Skeletal muscle tissue (tissue), 4 donors: Measurements from ENCODE around the gene ANKRD26. TPM values are rescaled to one million over a fixed set of nuclear protein-coding genes. Genes with fewer than 3 reads are reported as not detected.
A peak's percentile ranks its signal among the peaks of the same experiment; 100 is the strongest.

Source experiments
- H3K27ac ChIP-seq: one replicate; pipeline ENCODE4 v1.7.0; 2013; ENCODE audit warnings: mild to moderate bottlenecking, low read depth, low read length, inconsistent platforms
- H3K27me3 ChIP-seq, 3 donors: one replicate each; pipeline ENCODE4 v1.7.0; 2013; ENCODE audit warnings: low read length in 3 of 3; ENCODE audit not compliant: control insufficient read depth in 3 of 3, insufficient read depth in 3 of 3
- H3K36me3 ChIP-seq, 3 donors: one replicate each; pipeline ENCODE4 v1.7.0; 2013; ENCODE audit warnings: low read length in 3 of 3; ENCODE audit not compliant: control insufficient read depth in 3 of 3, insufficient read depth in 3 of 3
- H3K4me1 ChIP-seq, 3 donors: one replicate each; pipeline ENCODE4 v1.7.0; 2013; ENCODE audit warnings: low read length in 3 of 3, mild to moderate bottlenecking in 3 of 3; ENCODE audit not compliant: control insufficient read depth in 3 of 3, insufficient read depth in 3 of 3
- H3K4me3 ChIP-seq, 3 donors: one replicate each; pipeline ENCODE4 v1.7.0; 2013; ENCODE audit warnings: low read length in 3 of 3
- H3K9ac ChIP-seq, 3 donors: one replicate each; pipeline ENCODE4 v1.7.0; 2013; ENCODE audit warnings: low read length in 3 of 3, mild to moderate bottlenecking in 3 of 3, moderate library complexity in 2 of 3, low read depth in 1 of 3
- H3K9me3 ChIP-seq, 3 donors: one replicate each; pipeline ENCODE4 v1.7.0; 2013; ENCODE audit warnings: low read length in 3 of 3; ENCODE audit not compliant: control insufficient read depth in 3 of 3
- total RNA-seq: library from RNA; depleted of rRNA; stranded (reverse); fragments of >200 nt; gene quantifications from one replicate; pipeline ENCODE4 v1.2.3, GENCODE V29; 2014
- donor health status: Osteomylitis.

ANKRD26 gene
- total RNA-seq, result 13.6 TPM

DNA sequence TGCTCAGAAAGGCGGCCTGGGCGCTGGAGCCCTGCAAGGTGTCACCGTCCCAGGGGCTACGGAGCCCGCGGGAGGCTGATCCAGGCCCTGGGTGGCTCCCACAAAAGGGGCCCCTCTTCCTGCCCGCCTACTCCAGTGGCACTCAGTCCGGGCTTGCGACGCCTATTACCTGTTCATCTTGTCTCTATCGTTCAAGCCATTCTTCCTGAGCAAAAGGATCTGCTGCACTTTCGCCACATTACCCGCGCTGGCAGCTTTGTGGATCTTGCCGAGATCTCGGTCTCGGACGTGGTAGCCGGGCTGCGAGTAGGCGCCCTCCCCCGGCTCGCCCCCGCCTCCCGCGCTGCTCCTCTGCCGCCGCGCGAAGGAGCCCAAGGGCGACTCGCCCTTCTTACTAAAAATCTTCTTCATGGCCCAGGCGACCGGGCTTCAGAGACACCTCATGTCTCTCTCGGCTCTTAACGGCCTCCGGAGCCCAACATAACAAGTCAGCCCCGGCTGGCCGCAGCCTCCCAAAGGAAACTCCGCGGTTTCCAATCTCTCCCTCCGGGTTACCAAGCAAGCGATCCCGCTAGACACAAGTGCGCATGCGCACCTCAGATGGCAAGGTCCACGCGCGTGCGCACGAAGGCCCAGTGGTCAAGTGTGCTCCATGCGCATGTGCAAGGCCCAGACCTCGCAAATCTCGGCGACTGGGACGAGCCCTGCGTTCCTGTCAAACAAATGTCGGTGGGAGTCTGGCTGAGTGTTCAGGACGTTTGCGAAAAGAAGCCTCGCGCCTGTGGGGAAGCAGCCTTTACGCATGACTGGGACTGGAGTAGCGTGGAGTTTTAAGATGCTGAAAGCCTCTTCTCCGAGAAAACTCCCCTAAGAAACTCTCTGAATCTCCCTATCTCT lies at the start of gene ANKRD26:
Gene ANKRD26, minus strand, starts transcription at position 579 of the 897 bp plus-strand sequence. Its CDS starts 168 bp downstream, at position 411.
- peaks cover 0 to 4% (median 3%) of the 10 kb centered on the region in 3 donors for H3K36me3 ChIP-seq
- H3K4me3 ChIP-seq, result peak within 1 kb of the TSS; percentile 83 to 96 (median 88)
- H3K9me3 ChIP-seq, result no peaks in the 10 kb centered on the region
- peak within 1 kb of the TSS; percentile 89 for H3K27ac ChIP-seq
- H3K9ac ChIP-seq, result peak within 1 kb of the TSS; percentile 80 to 86 (median 86)
- H3K4me1 ChIP-seq, result peaks cover 9 to 21% (median 15%) of the 10 kb centered on the region in 3 donors
- no peaks in the 10 kb centered on the region for H3K27me3 ChIP-seq

DNA sequence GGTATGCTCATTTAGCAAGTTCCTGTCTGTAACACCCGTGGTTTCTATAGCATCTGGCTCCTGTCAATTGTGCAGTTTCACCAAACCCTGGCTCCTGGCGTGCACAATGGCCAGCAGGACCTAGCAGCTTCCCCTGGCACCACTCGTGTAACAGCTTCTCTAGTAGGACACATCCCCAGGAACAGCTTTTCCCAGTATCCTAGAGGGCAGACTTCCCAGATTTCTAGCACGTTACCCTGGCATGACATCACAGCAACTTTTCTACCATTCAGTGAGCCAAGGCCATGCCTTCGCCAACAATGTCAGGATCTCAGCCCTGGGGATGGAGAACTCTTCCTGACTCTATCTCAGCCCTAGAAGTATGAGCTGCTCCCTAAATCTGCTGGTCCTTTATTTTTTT lies 47.4 kb upstream of the ANKRD26 start:
- Histone ChIP-seq H3K9ac (no peak overlapping the region), H3K36me3 (peaks cover 16 to 37% (median 30%) of the 10 kb centered on the region in 3 donors), H3K4me3 (no peak overlapping the region), H3K27ac (no peak overlapping the region), H3K9me3 (no peaks in the 10 kb centered on the region), H3K27me3 (no peaks in the 10 kb centered on the region), H3K4me1 (peaks cover 5 to 6% (median 6%) of the 10 kb centered on the region in 3 donors)

DNA sequence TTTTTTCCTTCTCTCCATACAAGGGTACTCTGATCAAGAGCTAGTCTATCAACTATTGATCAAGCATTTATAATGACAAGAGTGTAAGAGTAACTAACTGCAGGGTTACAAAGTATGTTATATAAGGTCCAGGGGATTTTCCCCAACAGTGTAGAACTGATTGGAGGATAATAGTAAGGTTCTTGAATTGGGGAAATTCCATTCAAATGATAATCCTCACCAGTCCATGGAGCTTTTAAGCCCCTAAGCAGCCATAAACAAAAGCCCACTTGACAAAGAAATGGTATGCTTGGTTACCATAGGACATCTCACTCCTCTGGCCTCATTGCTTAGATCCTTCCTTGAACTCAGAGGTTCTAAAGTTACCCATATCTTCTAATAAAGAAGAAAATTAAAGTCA lies 45.6 kb upstream of the ANKRD26 start:
- Histone ChIP-seq H3K4me3 (no peak overlapping the region), H3K36me3 (peaks cover 16 to 44% (median 37%) of the 10 kb centered on the region in 3 donors), H3K9ac (no peak overlapping the region), H3K9me3 (no peaks in the 10 kb centered on the region), H3K27ac (no peak overlapping the region), H3K27me3 (no peaks in the 10 kb centered on the region), H3K4me1 (no peaks in the 10 kb centered on the region)

DNA sequence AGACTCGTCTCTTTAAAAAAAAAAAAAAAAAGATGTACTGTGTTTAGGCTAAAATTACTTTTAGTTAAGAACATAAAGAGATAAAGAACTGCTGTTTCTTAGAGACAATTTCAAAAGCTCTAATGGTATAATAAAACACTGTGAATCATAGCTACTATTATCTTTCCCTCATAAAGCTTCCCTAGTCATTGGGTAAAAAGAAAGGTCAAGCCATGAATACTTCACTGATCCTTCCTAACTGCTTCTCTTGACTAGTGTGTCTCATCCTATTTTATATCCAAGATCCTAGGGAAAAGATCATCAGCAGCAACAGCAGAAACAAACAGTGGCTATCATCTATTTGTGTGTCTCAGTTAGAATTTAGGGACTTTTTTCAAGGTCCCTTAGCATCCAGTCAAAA lies 43.4 kb upstream of the ANKRD26 start:
- Histone ChIP-seq H3K27ac (no peak overlapping the region), H3K36me3 (peaks cover 16 to 43% (median 35%) of the 10 kb centered on the region in 3 donors), H3K9me3 (no peaks in the 10 kb centered on the region), H3K4me1 (no peaks in the 10 kb centered on the region), H3K9ac (no peak overlapping the region), H3K27me3 (no peaks in the 10 kb centered on the region), H3K4me3 (no peak overlapping the region)

DNA sequence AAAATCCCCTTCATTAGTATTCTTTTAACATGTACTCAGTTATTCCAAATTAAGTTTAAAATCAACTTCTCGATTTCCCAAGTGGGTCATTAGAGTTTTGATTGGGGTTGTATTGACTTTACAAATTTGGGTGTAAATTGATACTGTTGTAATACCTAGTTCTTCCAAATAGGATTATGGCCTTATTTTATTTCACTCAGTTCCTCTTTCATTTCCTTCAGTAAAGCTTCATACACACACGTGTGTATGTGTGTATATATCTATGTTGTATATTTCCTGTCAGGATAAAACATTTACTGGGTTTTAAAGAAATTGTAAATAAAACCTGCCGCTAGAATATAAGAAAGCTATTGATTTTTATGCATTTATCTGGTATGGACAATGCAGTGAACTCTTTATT lies 38.0 kb upstream of the ANKRD26 start:
- Histone ChIP-seq H3K4me3 (no peak overlapping the region), H3K36me3 (peaks cover 12 to 33% (median 29%) of the 10 kb centered on the region in 3 donors), H3K27ac (no peak overlapping the region), H3K9me3 (no peaks in the 10 kb centered on the region), H3K9ac (no peak overlapping the region), H3K4me1 (no peaks in the 10 kb centered on the region), H3K27me3 (no peaks in the 10 kb centered on the region)

DNA sequence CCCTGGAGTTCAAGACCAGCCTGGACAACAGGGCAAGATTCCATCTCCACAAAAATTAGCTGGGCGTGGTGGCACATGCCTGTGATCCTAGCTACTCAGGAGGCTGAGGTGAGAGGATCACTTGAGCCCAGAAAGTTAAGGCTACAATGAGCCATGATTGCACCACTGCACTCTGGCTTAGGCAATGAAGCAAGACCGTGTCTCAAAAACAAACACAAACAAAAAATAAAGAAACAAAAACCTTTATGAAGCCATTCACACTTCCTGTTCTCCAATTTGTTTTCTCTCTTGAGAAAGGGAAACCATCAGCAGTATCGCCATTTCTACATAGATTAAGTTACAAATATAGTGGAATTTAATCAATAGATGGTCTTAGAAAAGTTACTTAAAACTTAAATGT lies 34.1 kb upstream of the ANKRD26 start:
- H3K36me3 ChIP-seq, result peaks cover 17 to 48% (median 46%) of the 10 kb centered on the region in 3 donors
- H3K4me1 ChIP-seq, result no peaks in the 10 kb centered on the region
- H3K27ac ChIP-seq, result no peak overlapping the region
- no peak overlapping the region for H3K4me3 ChIP-seq
- no peaks in the 10 kb centered on the region for H3K9me3 ChIP-seq
- no peaks in the 10 kb centered on the region for H3K27me3 ChIP-seq
- no peak overlapping the region for H3K9ac ChIP-seq

DNA sequence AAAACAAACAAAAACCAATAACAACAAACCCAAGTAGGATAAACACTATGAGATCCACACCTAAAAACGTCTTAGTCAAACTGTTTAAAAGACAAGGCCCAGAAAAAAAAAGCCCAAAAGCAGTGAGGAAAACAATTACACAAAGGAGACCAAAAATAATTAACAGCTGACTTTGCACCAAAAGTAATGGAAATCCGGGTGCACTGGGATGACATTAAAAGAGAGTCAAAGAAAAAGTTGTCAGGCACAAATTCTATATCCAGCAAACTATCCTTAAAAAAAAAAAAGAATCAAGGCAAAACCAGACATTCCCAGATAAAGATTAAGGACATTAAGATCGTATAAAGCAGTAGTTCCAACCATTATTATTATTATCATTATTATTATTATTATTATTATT lies 7.9 kb upstream of the ANKRD26 start:
- no peak overlapping the region for H3K27ac ChIP-seq

DNA sequence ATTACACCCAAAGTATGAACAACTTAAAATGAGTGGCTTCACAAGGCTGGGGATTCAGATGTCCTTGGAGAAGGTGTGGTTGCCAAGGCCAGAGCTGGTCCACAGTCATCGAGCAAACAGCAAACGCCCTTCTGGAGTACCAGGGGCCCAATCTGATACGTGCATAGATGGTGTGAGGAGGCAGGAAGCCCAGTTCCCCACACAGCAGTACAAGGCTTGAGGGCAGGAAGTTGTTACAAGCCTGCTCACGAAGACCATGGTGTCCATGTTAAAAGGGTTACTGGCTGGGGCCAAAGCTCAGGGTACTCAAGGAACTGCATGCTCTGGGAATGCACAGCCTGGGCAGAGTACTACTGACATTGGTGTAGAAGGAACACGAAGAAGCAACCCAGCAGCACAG lies 4.6 kb upstream of the ANKRD26 start:
- no peak overlapping the region for H3K4me3 ChIP-seq
- peaks cover 2 to 10% (median 3%) of the 10 kb centered on the region in 3 donors for H3K36me3 ChIP-seq
- H3K9ac ChIP-seq, result no peak overlapping the region
- H3K27ac ChIP-seq, result no peak overlapping the region
- no peaks in the 10 kb centered on the region for H3K9me3 ChIP-seq
- peaks cover 3 to 10% (median 9%) of the 10 kb centered on the region in 3 donors for H3K4me1 ChIP-seq
- no peaks in the 10 kb centered on the region for H3K27me3 ChIP-seq

More for the DNA sequence above, 7.9 kb upstream of the ANKRD26 start:
- Histone ChIP-seq H3K9me3 (no peaks in the 10 kb centered on the region), H3K4me3 (no peak overlapping the region), H3K36me3 (peaks cover 12 to 32% (median 16%) of the 10 kb centered on the region in 3 donors), H3K27me3 (no peaks in the 10 kb centered on the region), H3K9ac (no peak overlapping the region), H3K4me1 (no peaks in the 10 kb centered on the region)

DNA sequence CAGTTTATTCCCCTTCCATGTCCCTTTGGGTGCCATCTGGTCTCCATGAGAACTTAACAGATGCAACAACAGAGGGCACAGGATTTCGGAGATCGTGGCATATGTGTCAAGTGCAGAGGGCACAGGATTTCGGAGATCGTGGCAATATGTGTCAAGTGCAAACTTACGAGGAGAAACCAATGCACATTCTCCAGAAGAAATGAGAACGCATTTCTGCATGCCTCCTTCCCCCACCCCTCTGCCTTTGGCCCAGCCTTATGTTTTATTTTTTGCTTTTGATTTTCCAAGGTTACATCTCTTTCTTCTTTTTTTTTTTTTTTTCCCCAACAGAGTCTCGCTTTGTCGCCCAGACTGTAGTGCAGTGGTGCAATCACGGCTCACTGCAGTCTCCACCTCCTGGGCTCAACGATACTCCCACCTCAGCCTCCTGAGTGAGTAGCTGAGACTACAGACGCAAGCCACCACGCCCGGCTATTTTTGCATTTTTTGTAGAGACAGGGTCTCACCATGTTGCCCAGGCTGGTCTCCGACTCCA lies 586 bp upstream of the ANKRD26 start:
- H3K4me1 ChIP-seq, result peaks cover 9 to 21% (median 15%) of the 10 kb centered on the region in 3 donors
- peak overlapping the region; percentile 83 to 96 (median 88) for H3K4me3 ChIP-seq
- H3K36me3 ChIP-seq, result peaks cover 0 to 6% (median 3%) of the 10 kb centered on the region in 3 donors
- peak overlapping the region; percentile 80 to 86 (median 86) for H3K9ac ChIP-seq
- H3K27me3 ChIP-seq, result no peaks in the 10 kb centered on the region
- H3K27ac ChIP-seq, result peak overlapping the region; percentile 89
- H3K9me3 ChIP-seq, result no peaks in the 10 kb centered on the region

DNA sequence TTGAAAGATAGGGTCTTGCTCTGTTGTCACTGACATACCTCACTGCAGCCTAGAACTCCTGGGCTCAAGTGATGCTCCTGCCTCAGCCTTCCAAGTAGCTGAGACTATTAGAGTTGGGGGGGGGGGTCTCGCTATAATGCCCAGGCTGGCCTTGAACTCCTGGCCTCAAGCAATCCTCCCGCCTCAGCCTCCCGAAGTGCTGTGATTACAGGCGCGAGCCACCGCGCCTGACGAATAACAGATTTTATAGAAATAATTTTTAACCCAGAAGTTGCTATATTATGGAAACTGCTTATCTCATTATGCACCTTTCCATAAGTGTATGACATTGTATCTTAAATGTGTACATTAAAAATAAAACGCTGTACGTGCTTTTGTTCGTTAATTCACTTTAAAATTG lies 846 bp downstream of the ANKRD26 start:
- Histone ChIP-seq H3K9ac (peak overlapping the region; percentile 80 to 86 (median 86)), H3K27me3 (no peaks in the 10 kb centered on the region), H3K36me3 (no peaks in the 10 kb centered on the region), H3K4me3 (peak overlapping the region; percentile 83 to 96 (median 88)), H3K9me3 (no peaks in the 10 kb centered on the region), H3K27ac (peak overlapping the region; percentile 89), H3K4me1 (peaks cover 9 to 21% (median 15%) of the 10 kb centered on the region in 3 donors)
